HG03432 (cell line): ENCODE data around the gene IRS2.

ENCODE experiments used
- ATAC-seq: cut with Tn5 transposase; IDR thresholded peaks from one replicate; pipeline ENCODE4 v1.9.1; 2021; ENCODE audit warnings: mild to moderate bottlenecking, moderate library complexity; ENCODE audit not compliant: unreplicated experiment

The IRS2 gene

DNA sequence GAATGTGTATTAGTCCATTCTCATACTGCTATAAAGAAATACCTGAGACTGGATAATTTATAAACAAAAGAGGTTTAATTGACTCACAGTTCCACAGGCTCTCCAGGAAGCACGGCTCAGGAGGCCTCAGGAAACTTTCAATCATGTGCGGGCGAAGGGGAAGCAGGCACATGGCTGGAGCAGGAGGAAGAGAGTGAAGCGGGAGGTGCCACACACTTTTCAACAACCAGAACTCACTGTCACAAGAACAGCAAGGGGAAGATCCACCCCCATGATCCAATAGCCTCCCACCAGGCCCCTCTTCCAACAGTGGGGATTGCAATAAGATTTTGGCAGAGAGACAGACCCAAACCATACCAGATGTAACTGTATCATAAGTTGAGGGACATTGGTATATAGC, 72.7 kb downstream of the IRS2 start:
- no peak for ATAC-seq

DNA sequence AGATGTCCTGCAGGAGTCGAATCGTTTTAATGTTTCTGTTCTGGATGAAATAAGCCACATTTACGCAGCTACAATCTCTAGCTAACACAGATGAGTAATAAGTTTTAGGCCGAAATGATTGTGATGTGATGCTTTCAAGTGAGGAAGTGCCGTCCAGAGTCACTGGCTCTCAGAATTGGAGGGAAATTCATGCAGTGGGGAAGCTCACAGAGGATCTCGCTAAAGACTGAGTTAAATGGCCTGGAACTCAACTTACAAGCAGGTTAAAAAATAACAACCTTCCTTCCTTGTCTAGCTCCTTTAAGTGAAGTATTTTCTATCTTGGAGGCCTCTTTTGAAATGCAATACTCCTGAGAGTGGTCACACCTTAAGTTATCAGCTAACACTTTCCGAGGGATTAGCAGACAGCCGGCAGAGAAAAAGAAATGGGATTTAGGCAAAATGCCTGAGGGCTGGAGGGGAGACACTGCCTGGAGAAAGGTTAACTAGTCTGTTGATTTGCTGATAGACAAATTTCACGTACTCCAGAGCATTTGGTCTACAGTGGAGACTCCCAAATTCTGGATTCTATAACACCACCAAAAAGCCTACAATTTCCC, 74.2 kb downstream of the IRS2 start:
- ATAC-seq: no peak

DNA sequence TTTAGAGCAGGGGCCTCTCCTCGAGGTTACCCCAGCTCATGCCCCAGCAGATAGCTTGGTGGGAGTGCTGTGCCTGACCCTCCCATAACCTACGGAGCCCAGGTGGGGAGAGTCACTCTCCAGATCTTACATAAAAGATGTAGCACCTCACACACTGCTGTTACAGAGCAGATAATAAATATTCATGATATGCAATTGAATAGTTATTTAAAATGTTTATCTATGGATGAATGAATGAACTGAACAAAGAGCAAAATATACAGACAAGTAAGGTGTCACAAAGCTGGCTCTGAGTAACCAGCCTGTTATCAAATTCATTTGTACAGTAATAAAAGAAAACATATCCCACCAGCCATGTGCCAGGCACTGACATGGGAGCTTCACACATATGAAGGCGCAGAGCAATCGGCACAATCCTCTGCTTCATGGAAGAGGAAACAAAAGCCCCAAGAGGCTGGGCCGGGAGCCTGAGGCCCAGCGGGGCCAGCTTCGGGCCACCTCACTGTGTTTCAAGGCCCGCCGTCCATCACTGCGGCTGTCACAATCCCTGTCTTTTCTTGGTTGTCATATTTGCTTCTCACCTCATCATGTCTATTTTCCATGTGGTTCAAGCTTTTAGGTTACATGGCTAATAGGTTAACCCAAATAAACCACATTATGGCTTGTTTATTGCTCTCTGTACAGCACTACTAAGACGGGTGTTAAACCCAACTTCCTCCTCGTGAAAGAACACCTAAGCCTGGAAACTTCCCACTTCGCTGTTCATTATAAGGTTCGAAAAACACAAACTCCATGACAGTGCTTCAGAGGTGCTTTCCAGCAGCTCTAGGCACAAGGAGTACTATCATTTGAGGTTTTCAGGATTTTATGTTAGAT, 78.4 kb downstream of the IRS2 start:
- ATAC-seq: no peak

DNA sequence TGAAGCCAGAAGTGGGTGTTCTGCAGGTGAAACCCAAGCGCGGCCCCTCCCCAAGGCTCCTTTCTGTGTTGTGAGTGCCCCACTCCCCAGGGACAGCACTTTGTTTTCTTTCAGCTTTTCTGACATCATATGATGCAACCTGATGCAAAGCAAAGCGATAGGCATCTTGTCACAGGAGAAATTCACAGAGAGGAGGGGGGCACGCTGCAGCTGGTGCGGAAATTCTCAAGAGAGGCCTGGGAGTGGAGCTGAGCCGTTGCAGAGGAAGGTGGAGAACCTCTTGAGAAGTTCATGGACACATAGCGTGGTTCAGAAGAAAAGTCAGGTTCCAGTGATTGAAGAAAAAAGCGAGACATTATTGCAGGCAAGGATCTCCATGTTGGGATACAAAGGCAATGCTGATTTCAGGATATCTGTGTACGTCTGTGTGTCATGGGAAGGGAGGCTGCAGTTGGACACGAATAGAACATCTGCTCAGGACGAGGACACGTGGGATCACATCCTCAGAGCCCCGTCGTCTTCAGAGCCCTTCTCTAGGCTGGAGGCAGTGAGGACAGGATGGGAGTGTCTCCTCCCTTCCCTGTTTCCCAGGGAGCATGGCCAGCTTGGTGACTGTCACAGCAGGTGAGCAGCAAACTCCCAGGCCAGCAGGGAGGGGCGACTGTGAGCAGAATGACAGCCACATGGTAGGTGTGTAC, 79.2 kb downstream of the IRS2 start:
- no peak for ATAC-seq

DNA sequence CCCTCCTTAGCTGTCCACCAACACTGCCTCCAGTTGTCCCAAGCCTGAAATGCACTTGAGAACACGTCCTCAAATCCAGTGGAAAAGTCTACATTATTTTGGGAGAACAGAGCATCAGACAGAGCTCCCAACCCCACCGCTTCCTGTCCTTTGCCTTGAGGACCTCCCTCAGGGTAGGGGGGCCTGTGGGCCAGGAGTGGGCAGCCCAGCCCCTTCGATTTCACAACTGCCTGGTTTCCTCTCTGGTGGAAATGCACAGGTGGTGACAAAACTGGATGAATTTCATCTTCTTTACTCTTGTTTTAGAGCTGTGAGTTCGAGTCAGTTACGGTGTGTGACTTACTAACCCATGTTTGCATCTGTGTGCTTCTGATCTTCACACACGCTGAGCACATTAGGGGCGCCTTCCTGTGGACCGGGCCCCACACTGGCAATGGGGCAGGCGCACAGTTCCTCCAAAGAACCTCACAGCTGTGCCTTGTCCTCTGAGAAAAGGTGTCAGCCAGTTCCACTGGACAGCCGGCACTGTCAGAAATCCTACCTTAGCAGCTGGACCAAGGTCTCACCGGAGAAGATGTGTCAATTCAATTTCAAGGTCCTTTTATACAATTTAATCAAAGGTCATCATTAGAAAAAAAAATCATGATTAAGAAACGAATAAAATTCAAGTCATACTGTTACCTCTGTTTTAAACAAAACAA, 80.2 kb downstream of the IRS2 start:
- no peak for ATAC-seq

DNA sequence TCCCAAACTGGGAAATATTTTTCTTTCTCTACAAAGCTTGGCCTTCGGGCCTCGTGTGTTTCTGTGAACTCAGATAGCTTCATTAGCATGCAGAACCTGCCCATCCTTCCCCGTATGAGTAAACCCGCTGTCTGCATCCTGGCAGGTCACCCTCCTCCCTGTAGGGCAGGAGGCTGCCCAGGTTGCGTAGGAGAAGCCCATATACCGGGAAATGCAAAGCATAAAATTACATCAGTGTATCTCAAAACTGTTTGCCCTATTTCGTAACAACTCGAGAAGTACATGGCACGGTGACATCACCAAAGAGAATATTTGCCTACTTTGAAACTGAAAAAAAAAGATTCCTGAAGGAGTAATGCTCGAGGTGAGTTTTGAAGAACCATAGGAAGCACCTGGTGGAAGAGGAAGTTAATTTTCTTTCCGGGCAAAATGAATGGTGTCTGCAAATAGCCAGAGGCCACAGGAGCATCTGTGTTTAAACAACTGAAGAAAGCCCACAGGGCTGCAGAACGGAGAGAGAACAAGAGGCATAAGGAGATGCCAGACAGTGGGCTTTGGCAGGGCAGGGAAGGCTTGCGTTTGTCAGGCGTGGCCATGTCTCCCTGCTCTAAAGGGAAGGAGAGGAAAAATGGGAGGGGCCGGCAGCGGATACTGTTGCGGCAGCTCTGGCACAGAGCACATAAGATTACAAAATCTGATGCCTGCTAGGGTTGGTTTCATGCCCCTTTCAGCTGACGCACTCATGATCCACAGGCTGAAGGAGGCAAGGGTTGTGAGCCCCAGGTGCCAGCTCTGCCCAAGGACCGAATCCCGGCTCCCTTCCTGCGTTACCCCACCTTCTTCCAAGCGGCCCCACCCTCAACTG, 81.4 kb downstream of the IRS2 start:
- ATAC-seq: no peak

DNA sequence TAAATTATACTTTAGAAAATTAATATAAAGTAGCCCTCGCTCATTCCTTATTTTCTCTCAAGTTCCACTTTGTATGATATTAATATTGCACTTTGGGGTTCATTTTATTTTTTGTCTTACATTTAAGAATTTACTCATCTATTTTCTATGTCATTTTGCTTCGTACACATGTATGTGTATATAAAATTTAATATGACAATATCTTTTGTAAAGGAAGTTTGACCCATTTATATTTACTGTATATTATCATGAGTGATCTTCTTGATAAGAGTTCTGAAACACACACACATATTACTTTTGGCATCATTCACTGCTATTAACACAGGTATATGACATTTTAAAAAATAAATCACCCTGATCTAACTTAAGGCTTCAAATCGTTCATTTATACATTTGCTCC, 83.1 kb downstream of the IRS2 start:
- no peak for ATAC-seq
